Activated T-helper 1 cell treated with anti-CD3 and anti-CD28 coated beads, Interleukin-2, amount 50 U/mL, for 16 hours (primary cell): Measurements from ENCODE around the gene ERH.

Experiments
- DNase-seq, 2 donors: peaks; one replicate each; pipeline ENCODE4 v3.0.0-alpha.2; 2020; ENCODE audit warnings: low read depth in 1 of 2, low spot score in 1 of 2

The ERH gene

DNA sequence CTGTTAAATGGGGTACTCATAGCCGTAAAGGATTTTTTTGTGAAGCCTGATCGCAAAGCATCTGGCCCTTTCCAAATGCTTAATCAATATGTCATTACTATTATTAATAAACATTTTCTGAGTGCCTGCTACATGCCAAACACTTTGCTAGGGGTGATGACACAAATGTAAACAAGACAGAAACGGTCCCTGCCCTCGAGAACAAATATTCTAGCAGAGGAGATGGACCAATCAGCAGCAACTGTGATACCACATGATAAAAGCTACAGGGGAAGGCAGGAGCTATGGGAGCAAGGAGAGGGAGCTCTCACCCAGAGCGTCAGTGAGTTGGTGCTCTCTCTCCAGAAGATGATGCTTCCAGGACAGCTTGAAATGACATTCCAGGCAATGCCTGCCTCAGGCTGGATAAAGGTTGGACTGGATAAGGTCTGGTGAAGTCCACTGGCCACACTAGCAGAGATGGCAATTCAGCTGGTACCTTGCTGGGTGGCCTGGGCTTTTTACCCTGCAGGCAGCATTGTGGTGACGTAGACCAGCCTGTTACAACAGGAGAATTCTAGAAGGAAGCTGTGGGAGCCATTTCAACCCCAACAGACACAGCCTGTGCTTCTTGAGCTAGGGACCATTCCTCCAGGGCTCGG, 41.1 kb downstream of the ERH start:
- DNase-seq, result no peak

DNA sequence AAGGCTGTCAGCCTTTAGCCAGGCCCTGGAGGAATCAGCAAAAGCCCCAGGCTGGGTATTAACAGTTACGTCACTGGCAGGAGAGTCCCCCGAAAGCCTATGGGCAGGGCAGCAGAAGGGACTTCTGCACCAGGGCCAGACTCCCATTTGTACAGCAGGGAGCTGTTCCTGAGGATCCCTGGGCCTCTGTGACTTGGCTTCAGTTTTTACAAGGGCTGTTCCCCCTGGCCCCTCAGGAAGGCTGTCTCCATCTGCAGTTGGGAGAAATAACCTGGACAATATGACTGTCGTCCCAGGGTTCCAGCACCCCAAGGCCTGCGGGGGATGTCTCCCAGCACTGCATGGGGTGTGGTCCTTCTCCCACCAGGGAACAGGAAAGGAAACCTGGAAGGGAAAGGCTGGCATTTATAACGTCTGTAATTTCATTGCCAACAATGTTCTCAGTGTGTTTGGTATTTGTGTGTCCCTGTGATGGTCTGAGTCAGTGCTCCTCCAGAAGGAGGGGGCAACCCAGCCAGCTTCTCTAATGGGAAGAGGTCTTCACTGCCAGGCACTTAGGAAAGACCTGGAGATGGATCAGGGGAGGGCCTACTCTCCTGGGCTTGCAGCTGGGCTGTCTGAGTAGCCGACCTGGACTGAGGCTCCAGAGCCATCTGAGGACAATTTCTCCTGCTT, 42.4 kb downstream of the ERH start:
- no peak for DNase-seq

- no peak for DNase-seq
Measured at GRCh38 chr14:69355154-69355597, 42.9 kb downstream of the ERH start.

DNA sequence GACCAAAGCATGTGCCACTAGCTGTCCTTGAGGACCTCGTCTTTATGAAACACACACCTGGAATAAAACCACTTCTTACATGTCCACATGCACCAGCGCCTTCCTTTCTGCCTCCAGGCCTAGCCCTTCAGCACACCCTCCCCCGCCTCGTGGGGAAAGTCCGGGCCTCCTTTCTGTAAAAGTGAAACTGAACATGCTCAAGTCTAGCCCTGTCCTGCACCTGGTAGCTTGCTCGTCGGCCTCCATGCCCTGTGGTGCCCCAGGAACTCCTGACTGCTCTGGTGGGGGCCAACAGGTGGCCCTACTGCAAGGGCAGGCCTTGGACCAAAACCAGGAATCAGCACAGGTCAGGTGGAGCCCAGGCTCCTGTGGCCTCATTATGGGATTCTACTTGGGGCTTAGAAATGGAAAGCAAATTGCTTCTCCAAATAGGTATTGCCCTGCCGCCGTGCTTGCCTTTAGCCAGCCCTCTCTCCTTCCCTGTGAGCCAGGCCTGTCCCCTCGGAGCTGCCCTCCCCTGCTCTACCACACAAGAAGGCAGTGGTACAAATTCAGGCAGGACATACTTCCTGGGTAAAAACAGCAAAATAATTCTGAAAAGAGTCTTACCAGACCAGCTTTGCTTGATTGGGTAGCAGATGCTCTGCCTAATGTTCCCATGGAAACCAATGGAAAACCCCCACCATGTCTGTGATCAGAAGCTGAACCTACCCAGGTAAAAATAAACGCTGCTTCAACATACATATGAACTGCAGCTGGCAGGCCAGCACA, 43.5 kb downstream of the ERH start:
- peak; percentile 26 to 45 for DNase-seq

DNA sequence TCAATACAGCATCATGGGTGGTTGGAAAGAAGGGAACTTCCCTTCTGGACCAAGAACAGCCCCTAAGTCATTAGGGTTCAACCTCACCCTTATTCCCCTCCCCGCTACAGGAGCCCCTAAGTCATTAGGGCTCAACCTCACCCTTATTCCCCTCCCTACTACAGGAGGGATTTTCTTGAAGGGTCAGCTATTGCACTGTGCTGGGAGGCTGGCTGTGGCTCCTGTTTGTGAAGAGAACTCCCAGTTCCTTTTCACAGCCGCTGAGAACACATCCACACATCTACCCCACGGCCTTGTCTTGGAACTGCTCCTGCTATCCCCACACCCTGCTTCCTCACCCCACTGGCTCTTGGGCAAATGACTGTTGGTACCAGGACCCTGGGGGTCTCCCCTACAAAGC, 44.9 kb downstream of the ERH start:
- no peak for DNase-seq

- DNase-seq, result no peak
Measured at GRCh38 chr14:69351911-69352310, 46.2 kb downstream of the ERH start.

DNA sequence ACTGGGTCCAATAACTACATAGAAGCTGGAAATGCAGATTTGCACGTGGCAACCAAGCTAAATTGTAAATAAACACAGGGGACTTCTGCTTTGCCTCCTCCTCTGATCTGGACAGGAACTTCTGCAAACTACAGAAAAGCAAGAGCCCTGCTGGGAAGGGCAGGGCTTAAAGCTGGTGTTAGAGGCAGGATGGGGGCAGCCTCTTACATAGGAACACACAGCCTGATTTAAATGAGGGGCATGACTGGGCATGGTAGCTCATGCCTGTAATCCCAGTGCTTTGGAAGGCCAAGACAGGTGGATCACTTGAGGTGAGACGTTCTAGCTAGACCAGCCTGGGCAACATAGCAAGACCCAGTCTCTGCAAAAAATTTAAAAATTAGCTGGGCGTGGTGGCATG, 46.7 kb downstream of the ERH start:
- DNase-seq, result no peak

DNA sequence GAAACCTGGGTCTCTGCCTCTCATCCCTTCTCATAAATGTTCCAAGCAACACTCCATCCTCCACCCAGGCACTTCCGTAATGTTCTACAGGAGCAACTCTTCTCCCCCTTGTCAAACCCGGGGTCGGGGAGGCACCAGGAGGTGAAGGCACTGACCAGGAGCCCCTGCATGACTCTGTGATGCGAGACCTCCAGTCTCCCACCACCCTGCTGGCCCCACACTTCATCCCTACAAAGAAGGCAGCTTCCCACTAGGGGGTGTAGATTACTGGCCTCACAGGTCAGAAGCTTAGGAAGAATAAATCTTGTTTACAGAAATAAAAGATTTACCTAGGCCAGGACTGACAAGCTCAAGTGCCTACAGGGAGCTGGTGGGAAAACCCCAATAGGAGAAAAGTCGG, 47.2 kb downstream of the ERH start:
- no peak for DNase-seq

GRCh38 chr14:69349091-69349777, 48.9 kb downstream of the ERH start:
- no peak for DNase-seq

DNA sequence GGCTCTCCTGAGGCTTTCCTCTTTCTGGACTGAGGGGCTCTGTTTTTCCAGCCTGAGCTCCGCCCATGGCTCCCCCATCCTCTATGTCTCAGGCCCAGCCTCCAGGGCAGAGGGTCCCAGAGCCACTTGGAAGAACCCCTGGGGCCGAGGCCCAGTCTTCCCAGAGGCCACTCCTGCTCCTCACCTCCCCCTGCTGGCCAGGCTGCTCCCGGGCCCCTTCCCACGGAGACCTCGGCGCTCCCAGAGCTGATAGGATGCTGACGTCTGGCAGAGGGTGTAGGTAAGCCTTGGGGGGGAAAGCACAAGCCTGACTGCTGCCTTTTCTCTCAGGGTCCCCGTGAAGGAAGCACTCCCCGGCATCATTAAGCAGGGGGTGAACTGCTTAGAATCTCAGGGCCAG, 51.4 kb downstream of the ERH start:
- no peak for DNase-seq

DNA sequence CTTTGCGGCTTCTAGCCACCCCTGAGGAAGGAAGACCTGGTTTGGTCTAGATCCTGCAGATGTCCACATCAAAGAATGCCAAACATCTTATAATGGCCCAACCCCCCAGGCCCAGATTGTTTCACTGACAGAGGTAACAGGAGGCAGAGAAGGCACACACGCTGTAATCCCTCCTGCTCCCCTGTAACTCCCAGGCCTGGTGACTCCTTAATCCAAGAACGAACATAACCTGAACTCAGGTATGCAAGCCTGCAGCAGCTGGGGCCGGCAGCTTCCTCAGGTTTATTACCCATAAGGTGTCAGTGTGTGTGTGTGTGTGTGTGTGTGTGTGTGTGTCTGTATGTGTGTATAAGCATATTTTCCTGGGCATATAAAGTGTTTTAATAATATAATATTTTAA, 52.7 kb downstream of the ERH start:
- no peak for DNase-seq

- no peak for DNase-seq
Measured at GRCh38 chr14:69344171-69344570, 53.9 kb downstream of the ERH start.

GRCh38 chr14:69342928-69343525, 55.1 kb downstream of the ERH start:
- no peak for DNase-seq

DNA sequence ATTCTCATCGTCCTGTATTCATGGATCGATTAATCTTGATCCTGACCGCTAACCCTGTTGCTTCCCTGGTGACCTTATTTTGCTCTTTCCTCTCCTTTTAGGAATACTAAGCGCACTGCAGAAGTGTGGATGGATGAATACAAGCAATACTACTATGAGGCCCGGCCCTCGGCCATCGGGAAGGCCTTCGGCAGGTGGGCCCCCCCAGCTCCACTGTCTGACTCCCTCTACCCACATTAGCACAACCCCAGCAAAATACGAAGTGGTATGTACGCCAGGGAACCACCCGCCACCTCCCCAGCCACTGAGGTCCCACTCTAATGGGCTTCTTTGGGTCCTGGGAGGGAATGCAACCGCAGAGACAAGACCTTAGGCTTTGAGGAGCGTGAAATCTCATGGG, 58.7 kb downstream of the ERH start:
- DNase-seq, result no peak

- DNase-seq, result no peak
Measured at GRCh38 chr14:69337984-69338383, 60.1 kb downstream of the ERH start.

DNA sequence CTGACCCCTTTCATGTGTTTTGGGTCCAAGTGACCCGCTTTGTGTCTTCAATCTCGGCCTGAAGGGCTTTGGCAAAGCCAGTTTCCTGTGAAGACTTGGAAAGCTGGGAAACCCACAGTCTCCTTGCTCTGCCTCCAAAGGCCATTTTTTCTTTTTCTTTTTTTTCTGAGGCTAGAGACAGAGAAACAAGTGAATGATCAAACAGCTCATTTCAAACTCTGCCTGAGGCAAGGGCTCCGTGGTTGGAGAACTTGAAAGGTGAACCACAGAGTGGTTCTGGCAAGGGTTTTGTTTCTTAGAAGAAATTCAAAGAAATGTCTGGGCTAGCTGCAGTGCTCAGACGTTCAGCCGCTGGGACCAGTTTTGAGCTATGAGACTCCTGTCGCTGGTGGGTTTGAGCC, 62.7 kb downstream of the ERH start:
- no peak for DNase-seq

- DNase-seq, result no peak
Measured at GRCh38 chr14:69334576-69334975, 63.5 kb downstream of the ERH start.

- no peak for DNase-seq
Measured at GRCh38 chr14:69333791-69334337, 64.2 kb downstream of the ERH start.

- no peak for DNase-seq
Measured at GRCh38 chr14:69332782-69333395, 65.2 kb downstream of the ERH start.

- no peak for DNase-seq
Measured at GRCh38 chr14:69331206-69331605, 66.9 kb downstream of the ERH start.
